GM18907 (cell line): Measurements from ENCODE around the gene GRN.
"Not testable (repeated sequence)": the region's sequence is repeated elsewhere in the genome, so short reads cannot be mapped to it uniquely, and the experiment has no call there.

ENCODE experiments used
- ATAC-seq: cut with Tn5 transposase; IDR thresholded peaks from one replicate; pipeline ENCODE4 v1.9.1; 2021; ENCODE audit warnings: mild to moderate bottlenecking, moderate library complexity; ENCODE audit not compliant: unreplicated experiment

The GRN gene

DNA sequence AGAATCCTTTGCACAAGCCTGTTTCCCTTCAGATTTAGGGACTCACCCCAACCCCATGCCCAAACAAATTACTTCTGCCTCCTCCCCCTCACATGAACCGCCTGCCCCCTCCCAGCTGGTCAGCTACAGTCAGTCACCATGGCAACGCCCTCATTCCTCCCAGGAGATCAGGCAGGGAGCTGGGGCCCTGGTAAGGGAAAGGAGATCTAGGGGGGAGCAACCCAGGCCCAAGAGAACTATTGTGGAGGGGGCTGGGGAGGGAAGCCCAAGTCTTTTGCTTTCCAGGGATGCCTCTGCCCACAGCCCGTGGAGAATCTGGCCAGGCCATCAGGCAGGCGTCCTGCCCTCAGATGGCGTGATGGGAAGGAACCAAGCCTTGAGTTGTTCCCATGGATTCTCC, 15.7 kb downstream of the GRN start:
- ATAC-seq = no peak

DNA sequence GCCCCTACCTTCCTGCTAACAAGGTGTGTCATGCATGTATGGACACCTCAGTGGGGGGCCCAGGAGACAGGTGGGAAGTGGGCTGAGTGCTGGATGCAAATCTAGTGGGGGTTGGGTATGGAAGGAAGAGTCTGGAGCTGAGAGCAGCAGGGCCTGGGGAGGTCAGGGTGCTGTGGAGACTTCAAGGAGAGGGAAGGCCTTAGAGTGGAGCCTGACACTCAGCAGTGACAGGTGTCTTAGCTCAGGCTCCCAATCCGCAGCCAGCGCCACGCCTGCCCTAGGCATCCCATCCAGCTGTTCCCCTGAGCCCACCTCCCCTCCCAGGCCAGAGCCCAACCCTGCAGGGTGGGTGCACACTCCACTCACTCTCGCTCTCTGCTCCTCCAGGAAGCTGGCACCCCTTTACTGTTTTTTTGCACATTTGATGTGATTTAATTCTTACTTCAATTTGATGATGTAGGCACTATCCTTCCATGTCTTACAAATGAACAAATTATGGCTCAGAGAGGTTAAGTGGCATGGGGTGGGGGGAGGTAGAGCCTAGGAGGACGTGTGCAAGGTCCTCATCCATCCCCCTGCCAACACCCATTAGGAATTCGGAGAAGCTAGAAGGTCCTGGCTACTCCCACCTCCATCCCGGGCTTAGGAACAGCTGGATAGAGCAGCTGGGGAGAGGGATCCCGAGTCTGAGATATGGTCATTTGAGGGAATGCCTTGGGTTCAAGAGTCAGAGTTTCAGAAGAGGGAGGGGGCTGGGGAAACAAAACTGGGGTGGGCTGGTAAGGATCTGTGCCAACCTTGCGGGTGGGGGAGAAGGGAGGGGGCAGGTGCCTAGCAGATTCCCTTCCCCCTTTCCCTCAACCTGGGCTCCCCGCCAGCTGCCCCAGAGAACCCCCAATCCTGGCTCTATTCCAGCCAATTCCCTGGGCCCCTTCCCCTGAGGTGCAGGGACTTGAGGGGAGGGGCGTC, 16.5 kb downstream of the GRN start:
- no peak for ATAC-seq

DNA sequence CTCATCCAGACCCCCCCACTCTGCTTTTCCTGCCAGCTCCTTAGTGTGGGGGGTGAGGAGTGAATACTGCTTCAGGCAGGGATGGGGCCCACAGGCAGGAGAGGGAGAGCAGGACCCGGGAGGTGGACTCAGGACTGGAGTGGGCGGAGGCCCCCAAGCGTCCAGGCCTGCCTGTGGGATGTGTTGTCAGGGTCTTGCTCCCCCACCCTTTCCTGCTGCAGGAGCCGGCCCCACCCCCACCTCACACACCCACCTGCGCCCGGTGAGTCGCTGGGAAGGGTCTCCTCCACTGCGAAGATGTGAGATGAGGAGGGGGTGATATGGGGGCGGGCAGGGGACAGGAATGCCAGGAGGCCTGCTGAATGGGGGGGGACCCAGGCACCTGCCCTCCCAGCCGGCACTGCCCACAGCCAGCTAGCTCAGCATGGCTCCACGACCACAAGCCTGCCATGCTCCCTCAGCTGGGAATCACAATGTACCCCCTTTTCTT, 17.4 kb downstream of the GRN start:
- no peak for ATAC-seq

DNA sequence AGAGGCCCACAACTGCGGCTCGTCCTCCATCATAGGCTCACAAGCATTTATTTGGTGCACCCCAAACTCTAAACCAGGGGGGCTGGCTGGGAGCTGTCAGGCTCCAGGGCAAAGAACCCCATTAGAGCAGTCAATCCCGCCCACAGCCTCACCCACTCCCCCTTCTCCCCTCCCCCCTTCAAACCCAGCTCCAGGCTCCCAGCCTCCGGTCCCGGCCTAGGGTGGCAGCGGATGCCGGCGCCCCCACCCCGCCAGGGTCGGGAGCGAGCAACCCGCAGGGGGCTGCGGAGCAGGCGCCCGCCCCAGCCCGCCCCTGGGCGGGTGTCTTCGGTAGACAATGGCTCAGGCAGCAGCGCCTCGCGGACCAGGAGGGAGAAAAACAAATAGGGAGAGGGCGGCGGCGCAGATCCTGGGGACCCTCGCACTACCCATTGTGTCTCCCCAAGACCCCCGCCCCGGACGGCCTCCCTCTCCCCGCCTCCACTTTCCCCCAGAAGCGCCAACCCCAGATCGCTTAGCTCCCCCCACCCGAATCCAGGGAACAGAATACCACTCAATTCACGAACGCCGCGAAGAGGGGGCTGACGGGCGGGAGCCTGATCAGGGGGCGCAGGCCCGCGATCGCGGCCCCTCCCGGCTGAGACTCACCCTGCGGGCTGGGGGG, 18.0 kb downstream of the GRN start:
- ATAC-seq = no peak

DNA sequence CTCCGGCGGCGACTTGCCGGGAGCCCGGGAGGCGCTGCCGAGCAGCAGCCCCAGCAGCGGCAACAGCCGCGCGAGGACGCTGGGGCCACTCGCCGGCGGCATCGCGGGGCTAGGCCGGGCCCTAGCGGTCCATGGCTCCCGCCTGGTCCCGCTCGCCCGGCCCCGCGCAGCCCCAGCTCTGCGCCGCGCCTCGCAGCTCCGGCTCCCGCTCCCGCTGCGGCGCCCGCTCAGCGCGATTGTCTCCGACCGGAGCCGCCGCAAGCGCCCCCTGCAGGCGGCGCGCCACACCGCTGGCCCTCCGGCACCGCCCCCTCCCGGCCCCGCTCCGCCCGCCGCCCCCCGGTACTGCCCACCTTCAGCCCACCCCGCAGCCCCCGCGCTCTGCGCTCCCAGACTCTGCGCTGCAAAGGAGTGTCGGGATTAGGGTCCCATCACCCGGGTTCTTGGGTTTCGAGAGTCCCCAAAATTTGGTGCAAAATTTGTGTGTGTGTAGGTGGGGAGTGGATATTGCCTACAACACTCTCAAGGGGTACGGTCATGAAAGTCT, 18.6 kb downstream of the GRN start, which contains the start of gene FAM171A2:
Gene FAM171A2, minus strand, starts transcription at position 241 of the 547 bp plus-strand sequence. Its CDS starts 139 bp downstream, at position 102.
- peak; percentile 46 for ATAC-seq

DNA sequence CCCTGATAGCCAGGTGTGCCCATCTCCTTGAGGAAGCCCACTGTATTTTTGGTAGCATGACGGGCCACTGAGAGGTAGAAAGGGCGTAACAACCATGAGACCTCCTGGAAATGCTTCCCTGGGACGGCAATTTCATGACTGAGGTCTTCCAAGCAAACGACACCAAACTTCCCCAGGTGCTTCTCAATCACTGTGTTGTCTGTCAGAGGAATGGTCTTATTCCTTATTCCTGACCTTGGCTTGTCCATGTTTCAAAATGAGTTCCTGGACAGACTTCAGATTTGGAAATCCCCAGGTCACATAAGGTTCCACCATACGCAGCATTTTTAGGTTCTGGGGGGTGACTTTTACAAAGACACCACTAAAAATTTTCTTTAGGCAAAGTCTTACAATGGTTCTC, 19.9 kb downstream of the GRN start:
- not testable (repeated sequence) for ATAC-seq

DNA sequence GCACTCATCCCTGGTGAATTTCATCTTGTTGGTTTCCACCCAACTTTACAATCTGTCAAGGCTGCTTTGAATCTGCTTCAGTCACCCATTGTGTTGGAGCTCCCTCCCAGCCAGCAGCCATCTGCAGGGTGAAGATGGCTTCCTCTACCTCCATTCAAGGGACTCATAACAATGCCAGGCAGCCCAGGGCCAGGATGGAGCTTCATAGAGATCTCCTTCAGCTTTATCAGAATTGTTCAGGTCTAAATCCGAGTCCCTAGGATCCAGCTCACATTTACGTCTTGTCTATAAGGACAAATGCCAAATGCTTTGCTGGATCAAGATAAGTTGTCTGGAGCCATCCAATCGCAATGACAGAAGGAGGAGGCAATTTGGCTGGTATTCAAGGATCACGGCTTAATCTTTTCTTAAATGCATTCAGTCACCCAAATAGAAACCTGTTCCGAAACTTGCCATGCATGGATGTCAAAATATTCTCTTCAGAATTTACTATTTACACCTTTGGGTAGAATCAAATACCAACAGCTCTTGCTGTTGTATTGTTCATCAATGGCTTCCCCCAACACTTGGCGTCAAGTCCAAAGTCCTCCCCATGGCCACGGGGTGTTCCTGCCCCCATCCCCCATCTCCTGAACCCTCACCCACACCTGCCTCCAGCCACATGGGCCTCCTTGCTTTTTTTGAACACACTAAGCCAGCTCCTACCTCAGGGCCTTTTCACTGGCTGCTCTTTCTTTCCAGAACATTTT, 22.3 kb downstream of the GRN start:
- no peak for ATAC-seq

DNA sequence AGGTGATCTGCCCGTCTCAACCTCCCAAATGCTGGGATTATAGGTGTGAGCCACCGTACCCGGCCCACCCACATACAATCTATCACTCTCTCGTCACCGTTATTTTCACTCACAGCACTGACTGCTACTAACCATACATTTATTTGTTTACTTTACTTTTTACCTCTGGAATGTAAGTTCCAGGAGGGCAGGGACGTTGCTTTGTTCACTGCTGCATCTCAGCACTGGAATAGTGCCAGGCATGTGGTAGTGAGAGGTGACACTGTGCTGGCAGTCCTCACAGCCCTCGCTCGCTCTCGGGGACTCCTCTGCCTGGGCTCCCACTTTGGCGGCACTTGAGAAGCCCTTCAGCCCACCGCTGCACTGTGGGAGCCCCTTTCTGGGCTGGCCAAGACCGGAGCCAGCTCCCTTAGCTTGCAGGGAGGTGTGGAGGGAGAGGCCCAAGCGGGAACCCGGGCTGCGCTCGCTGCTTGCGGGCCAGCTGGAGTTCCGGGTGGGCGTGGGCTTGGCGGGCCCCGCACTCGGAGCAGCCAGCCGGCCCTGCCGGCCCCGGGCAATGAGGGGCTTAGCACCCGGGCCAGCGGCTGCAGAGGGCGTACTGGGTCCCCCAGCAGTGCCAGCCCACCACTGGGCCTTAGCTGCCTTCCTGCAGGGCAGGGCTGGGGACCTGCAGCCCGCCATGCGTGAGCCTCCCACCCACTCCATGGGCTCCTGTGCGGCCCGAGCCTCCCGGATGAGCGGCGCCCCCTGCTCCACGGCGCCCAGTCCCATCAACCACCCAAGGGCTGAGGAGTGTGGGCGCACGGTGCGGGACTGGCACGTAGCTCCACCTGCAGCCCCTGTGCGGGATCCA, 23.5 kb downstream of the GRN start:
- not testable (repeated sequence) for ATAC-seq

DNA sequence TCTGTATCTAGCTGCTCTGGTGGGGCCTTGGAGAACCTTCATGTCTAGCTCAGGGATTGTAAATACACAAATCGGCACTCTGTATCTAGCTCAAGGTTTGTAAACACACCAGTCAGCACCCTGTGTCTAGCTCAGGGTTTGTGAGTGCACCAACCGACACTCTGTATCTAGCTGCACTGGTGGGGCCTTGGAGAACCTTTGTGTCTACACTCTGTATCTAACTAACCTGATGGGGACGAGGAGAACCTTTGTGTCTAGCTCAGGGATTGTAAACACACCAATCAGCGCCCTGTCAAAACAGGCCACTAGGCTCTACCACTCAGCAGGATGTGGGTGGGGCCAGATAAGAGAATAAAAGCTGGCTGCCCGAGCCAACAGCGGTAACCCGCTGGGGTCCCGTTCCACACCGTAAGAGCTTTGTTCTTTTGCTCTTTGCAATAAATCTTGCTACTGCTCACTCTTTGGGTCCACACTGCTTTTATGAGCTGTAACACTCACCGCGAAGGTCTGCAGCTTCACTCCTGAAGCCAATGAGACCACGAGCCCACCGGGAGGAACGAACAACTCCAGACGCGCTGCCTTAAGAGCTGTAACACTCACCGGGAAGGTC, 24.4 kb downstream of the GRN start:
- ATAC-seq = not testable (repeated sequence)

DNA sequence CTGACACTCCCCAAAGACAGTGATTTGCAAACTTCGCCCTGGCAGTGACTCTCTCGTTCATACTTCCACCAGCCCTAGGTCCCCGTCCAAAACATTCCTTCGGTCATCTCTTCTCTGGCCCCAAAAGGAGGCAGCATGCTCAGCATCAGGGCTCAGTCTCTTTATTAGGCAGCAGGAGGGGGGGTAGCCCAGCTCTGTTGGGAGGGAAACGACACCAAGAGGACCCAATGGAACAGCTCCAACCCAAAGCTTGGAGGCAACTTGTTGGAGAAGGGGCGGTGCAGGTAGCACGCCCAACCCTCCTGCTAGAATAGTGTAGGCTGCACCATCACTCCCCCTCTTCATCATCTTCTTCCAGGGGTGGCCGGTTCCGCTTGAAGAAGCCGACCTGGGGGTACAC, 26.9 kb downstream of the GRN start:
- ATAC-seq = no peak

DNA sequence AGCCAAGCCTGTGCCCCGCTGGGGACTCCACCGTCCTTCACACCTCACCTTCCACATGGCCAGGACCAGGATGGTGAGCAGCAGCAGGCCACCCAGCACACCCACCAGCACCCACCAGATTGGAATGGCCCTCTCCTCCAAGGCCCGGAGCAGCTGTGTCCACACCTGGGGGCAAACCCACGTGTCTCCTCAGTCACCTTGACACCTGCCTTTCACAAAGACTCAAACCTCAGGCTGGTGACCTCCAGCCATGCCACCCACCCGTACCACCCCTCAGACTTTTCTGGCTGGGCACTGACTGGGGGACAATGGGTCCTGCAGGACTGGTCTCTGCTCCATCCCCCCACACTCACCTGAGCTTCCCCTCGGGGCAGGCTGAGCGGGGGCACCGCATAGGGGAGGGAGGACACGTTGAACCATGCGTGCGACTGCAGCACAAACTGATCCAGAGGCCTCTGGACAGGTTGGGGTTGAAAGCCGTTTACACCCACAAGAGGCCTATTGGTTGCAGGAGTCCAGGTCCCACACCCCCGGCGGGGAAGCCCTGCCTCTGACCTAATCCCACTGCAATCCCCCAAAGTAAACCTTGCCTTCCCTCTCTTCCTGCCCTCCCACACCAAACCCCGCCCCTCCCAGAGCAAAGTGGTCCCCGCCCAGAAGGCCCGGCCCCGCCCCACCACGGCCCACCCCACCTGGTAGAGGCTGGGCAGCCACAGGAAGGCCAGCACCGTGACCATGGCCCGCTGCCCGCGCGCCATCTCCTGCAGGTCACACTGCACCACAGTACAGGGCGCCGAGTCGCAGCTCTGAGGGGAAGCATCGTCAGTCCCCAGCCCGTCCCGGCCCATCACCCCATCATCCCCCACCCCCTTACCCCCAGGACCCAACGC, 29.4 kb downstream of the GRN start:
- ATAC-seq = no peak

DNA sequence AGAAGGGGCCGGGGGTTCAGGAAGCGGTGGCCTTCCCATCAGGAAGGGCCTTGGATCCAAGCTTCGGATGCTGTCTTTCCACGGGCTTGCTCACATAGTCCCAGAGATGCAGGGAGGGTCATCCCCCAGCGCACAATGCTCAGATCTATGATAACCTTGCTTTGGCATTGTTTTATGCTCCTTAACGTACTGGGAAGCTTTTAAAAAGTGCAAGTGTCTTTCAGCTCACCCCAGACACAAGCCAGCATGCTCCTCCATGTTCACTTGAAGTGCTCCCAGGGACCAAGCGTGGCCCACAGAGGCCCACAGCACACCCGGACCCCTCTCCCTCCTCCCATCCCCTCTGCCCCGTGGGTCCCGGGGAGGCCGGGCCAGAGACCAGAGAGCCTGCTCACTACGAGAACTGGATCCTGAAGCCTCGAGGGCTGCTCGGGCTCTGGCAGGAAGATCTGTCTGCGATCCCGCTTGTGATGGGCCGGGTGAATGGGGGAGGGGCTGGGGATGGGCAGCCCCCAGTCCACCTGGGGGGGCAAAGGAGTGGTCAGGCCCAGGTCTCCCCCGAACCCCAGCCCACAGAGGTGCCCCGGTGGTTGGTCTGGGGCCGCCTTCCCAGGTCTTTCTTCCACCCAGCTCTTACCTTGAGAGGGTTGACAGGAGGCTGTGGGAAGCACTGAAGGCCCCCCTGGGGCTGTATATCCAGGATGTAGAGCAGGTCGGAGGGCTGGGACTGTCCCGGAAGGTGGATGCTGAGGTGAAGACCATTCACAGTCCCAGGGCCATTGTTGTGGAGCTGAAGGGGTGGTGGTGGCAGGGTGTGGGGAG, 30.3 kb downstream of the GRN start:
- ATAC-seq = no peak

DNA sequence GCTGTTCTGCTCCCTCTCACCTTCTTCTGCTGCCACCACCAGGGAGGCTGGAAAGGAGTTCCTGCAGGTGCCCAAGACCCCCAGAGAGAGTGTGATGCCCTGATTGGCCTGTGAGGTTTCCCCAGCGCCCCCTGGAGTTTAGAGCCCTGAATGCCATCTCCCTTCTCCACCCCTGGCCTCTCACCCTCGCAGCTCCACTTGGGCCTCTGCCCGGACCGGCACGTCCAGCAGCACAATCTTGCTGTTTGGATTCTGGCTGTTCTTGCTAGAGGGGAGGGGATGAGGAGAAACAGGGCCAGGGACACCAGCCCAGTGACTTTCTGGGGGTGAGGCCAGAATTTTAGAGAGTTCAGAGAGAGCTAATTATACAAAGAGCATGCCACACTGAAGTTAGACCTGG, 31.0 kb downstream of the GRN start:
- ATAC-seq = no peak

DNA sequence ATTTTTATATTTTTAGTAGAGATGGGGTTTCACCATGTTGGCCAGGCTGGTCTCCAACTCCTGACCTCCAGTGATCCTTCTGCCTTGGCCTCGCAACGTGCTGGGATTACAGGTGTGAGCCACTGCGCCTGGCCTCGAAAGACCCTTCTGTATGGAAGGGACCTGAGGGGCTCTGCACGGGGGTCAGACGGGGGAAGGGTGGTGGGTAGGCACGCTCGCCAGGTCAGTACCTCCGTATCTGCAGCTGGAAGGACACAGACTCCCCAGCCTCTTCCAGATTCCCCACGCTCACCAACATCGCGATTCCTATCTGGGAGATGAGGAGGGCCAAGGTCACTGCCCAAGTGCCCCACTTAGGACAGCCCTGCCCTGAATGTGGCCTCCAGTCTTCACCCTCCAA, 31.7 kb downstream of the GRN start:
- ATAC-seq = no peak

DNA sequence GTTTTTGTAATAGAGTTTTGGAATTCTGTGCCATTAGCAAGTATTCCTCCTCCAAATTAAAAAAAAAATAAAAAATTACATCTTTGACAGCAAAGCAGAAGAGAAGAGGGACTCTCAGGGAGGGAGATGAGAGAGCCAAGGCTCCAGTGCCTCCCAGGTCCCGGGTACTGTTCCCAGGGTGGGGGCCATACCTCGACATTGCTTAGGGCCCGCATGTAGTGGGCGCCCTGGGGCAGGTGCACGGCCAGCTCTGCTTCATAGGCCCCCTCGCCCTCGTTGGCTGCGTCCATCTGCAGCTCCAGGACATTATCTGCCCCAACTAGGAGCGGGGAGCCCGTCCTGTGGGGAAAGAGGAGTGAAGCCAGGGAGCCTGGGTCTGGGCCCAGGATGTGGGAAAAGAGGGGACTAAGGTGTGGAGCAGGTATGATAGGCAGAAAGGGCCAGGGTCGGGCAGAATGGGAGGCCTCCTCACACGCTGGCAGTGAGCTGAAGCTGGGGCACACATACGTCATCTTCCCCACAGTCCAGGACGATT, 33.1 kb downstream of the GRN start:
- ATAC-seq = no peak

DNA sequence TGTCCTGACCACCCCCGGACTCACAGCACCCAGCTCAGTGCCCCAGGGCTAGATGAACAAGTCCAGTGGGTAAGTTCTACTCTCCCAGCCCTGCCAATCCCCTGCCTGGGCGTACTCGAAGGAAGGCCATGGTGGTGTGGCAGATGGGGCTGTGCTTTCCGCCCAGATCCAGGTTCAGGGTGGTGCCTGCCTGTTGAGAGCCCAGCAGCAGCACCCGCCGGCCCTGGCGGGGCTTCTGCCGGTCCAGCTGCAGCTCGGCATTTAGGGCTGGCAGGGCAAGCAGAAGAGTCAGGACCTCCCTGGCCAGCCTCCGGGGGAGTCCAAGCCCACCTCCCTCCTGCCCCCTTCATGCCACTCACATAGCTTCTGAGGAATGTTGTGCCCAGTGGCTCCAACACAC, 34.8 kb downstream of the GRN start:
- no peak for ATAC-seq

DNA sequence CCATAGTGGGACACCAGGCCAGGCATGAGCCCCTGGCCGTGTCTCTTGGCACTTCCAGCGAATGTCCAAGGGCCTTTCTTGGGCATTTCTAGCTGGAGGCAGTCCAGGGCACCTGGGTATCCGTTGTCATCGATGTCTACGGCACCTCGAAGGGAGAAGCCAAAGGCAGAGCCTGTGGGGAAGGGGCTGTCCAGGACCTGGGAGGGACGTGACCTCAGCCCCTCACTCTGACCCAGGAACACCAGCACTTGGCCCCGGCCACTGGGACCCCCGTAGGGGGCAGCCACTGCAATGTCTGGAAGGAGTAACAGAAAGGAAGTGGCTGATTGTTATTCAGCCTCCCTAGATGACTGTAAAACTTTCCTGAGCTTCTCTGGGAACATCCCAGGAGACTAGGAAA, 35.7 kb downstream of the GRN start:
- ATAC-seq = no peak
